Fibroblast of the conjunctiva (primary cell): ENCODE measurements around the gene AXIN2.

Source experiments
- DNase-seq: peaks from one replicate; pipeline ENCODE4 v3.0.0-alpha.2; 2010; ENCODE audit warnings: low read depth

The AXIN2 gene, protein sequence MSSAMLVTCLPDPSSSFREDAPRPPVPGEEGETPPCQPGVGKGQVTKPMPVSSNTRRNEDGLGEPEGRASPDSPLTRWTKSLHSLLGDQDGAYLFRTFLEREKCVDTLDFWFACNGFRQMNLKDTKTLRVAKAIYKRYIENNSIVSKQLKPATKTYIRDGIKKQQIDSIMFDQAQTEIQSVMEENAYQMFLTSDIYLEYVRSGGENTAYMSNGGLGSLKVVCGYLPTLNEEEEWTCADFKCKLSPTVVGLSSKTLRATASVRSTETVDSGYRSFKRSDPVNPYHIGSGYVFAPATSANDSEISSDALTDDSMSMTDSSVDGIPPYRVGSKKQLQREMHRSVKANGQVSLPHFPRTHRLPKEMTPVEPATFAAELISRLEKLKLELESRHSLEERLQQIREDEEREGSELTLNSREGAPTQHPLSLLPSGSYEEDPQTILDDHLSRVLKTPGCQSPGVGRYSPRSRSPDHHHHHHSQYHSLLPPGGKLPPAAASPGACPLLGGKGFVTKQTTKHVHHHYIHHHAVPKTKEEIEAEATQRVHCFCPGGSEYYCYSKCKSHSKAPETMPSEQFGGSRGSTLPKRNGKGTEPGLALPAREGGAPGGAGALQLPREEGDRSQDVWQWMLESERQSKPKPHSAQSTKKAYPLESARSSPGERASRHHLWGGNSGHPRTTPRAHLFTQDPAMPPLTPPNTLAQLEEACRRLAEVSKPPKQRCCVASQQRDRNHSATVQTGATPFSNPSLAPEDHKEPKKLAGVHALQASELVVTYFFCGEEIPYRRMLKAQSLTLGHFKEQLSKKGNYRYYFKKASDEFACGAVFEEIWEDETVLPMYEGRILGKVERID

GRCh38 chr17:65561452-65562205, at the start of gene AXIN2:
AXIN2 (minus strand) TSS chr17:65561648; CDS start chr17:65558620, 3,028 bp downstream.
- peak; percentile 65 for DNase-seq

DNA sequence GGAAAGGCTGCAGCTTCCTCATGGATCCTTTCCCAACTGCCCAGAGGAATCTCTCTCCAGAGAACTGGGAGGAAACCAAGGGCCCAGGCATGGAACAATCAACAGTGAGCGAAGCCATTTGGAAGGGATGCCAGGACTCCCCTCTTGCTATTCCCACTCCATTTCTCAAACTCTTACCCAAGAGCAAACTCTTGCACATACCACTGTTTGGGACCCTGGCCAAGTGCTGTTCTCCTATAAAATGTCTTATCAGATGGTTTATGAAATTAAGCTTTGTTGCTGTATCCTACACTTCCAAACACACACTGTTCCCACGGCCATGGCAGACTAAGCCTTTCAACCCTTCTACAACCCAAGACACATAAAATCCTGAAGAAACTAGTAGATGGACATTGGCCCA, 48.3 kb upstream of the AXIN2 start:
- no peak for DNase-seq

- no peak for DNase-seq
Measured at GRCh38 chr17:65609286-65609685, 47.8 kb upstream of the AXIN2 start.

GRCh38 chr17:65604070-65604469, 42.6 kb upstream of the AXIN2 start:
- no peak for DNase-seq

DNA sequence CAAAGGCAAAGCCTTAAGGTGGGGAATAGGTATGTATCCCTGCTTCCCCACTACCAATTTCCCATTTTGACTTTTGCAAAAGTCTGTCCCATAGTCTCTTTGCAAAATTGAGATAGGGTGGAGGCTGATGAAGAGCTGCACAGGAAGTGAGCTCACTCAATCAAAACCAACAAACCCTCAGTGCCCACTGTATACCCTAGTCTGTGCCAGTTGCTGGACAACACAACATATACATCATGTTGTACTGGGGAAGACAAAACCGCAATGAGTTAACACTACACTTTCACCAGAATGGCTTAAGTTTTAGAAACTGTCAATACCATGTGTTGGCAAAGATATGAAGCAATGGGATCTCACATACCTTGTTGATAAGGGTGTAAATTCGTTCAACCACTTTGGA, 40.4 kb upstream of the AXIN2 start:
- DNase-seq: no peak

- no peak for DNase-seq
Measured at GRCh38 chr17:65601145-65601544, 39.7 kb upstream of the AXIN2 start.

DNA sequence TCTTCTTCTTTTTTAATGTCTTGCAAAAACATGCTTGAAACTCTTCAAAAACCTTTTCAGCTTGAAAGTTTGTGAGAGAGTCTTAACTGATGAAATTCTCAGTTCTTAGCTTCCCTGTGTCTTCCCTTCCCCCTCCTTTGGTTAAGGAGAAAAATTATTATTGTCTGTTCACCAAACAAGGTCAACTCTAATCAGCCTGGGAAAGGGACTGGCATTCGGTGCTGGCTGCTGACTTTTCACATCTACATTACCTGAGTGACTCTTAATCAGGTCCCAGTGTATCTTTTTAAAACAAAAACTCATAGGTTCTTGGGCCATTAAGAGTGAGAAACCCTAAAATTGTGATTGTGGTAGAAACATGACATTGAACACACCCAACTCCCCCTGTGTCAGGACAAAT, 39.1 kb upstream of the AXIN2 start:
- DNase-seq: no peak

GRCh38 chr17:65599650-65600049, 38.2 kb upstream of the AXIN2 start:
- no peak for DNase-seq

GRCh38 chr17:65598746-65599145, 37.3 kb upstream of the AXIN2 start:
- no peak for DNase-seq

- no peak for DNase-seq
Measured at GRCh38 chr17:65595071-65595656, 33.7 kb upstream of the AXIN2 start.

DNA sequence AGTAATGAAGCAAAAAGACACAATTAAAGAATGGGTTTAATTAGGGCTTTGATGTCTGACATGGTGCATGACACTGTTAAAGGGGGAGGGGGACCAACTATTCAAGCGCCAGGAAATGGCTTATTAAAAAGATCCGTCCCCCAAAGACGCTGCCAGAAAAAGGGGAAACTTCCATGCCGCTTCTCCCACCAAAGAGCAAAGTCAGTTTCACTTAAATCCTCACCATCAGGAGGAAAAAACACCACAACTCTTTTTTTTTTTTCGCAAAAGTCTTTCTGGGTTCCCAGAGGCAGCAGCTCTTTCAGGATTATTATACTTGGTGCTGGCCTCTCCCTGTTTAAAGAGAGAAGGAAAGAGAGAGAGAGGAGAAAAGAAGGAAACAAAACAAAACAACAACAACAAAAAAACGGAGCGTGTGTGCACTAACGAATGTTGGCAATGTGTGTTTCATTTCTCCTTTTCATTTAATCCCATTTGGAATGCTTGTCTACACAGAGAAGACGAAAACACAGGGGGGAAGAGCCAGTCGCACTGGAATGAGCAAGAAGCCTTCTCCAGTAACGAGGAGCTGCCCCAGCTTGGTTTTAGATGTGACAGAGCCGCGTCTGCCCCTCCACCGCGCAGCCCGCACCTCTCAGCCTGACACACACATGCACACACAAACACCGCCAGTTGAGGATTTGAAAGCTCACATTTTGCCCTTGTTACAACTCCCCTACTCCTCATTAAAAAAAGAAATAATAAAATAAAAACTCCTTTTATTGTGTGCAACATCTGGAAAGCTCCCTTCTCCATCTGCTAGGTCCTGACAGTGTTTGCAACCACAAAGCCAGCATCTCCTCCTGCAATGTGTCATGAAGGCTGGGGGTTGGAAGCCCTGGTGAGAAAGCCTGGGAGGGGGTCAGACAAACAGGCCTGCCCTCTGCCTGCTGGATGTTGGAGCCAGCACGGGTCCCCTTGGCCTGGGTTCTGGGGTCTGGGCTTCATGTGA, 32.7 kb upstream of the AXIN2 start:
- no peak for DNase-seq

DNA sequence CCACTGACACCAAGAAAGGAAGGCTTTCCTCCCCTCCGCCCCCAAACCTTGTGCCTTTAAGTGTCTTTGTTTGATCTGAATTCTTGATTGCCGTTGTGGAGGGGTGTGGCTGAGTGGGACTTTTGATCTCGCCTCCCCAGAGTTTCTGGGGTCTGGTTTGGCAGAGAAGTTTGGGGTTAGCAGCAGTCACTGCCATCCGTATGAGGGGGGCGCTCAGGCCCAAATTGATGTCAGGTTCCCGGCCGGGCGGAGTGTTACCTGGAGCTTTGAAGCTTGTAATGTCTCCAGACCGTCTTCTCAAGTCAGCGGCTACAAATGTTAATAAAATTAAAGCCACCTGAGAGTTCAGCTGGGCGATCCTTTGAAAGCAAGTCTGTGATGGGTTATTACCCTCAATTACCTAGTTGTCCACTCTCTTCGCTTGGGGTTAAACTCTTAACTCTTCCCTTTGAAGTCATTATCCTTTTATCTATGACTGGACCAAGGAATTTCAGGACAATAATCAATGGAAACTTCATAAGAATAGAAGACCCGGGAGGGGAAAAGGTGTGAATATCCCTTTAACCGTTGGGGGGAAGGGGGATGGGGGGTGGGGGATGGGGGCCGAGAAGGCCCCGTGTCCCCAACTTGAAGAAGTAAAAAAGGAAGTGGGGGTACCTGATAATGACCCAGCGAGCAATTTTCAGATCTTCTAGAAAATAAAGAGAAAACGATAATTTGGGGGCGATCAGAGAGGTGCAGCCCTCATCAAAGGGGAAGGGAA, 31.8 kb upstream of the AXIN2 start:
- DNase-seq: no peak

DNA sequence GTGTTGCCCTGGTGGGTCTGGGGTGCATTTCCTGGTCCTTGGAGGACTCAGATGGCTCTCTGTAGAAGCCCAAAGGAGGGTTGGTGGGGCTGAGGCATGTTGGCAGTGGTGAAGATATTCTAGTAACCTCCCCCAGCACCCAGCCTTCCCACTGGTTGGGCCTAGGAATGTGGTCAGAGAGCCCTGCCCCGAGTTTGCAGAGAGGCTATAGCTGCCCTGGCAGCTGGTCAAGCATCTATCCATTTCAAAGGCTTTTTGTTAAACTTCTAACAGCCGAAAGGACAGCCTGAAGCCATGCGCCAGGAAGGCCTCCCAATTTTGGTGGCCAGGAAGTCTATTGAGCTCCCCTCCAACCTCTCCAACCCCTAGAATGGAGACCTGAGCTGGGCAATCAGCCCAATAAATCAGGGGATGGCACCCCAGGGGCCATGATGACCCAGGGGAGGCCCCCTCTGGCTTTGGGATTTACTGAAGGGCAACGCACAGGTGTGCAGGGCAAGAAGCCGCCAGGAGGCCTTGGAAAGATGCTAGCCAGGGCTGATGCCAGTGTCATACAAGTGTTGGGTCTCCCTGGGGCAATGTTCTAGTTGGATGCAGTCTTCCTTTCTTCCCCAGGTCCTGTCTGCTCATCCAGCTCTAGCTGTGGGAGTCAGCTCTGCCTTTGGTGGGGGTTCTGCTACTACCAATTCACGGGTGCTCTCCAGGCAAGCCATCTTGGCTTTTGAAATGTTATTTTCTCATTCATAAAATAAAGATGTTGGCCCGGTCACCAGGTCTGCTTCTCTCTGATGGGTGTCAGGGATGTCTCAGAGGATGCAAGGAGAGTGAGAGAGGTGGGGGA, 30.9 kb upstream of the AXIN2 start:
- DNase-seq: no peak

DNA sequence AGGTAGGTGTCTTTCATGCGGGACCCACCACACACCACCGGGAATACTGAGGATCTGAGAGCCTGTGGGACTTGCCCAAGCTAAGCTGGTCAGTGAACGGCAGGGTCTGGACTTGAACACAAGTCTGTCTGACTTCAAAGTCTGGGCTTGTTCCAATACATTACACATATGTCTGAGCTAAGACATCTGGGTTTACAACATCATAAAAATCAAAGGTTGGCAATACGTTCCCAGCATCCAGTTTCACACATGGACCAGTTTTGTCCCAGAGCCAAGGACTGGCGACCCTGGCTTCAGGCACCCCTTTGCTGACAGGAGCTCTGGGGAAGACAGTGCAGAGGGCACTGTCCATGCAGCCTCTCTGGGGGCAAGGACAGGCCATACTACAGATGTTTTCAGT, 27.9 kb upstream of the AXIN2 start:
- no peak for DNase-seq

DNA sequence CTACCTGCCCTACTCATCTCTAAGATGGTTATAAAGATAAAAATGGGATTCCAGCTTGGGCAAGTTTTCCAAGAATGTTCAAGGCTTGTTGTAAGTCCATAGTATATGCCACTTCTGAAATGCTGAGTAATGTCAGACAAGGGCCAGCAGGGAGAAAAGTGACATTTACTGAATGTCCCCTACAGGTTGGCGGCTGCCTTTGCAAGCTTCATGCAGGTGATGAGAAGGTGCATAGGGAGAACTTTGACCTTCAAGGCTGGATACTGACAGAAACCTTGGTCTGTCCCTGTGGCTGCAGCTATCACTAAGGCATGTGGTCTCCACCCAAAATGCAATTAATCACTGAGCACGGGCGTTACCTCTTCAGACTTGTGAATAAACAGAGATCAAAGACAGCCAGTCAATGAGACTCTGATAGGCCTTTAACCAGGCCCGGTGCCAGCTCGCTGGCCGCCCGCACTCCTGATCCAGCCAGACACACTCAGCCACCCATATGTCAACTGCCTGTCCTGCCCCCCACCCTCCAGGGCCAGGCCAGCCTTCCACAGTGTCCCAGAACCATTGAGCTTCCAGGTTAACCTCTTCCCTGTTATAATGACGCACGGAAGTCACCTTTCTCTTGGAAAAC, 26.8 kb upstream of the AXIN2 start:
- no peak for DNase-seq

DNA sequence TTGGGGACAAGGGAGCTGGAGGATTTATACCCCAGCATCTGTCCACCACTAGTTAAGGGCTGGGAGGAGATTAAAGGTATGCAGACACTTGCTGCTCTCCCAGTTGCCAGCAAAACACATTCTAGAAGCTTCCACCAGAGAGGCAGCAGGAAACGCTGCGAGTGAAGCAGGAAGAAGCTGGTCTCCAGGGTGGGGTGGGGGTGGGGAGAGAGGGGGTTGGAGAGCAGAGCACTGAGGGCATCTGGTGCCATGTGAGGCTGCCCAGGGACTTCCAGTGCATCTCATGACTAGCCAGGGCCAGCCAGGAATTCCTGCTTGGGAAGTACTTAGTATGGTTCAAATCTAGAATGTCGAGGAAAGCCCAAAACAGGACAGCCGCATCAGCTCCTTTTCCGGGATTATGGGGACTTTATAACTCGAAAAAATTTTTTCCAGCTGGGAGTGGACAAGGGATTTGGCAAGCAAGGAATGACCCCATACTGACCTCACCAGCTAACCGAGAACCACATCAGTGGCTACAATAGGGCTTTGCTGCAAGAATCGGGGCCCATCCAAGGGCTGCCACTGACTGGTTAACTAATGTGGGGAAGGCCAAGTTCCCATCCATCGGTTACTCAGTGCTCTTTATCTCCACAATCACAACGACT, 26.2 kb upstream of the AXIN2 start:
- DNase-seq: no peak

DNA sequence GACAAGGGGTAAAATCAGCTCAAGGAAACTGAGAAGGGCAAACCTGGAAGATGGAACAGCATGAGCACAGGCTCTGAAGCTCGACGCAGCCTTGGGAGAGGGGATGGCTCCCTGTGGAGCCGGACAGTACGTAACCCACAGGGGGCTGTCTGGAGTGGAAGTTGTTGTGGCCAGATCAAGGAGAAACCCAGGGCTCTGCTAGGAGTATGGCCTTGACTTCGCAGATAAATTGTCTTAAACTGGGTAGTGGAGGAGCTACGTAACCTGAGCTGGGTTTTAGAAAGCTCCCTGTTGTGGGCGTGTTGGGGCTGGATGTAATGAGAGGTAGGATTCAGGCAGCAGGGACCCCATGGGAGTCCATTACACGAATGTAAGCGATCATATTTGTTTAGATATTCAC, 25.5 kb upstream of the AXIN2 start:
- no peak for DNase-seq
